HG02588 (cell line): Measurements from ENCODE around the gene DLG1.

Experiments used
- ATAC-seq: cut with Tn5 transposase; IDR thresholded peaks from one replicate; pipeline ENCODE4 v1.9.1; 2021; ENCODE audit warnings: mild to moderate bottlenecking, moderate library complexity; ENCODE audit not compliant: unreplicated experiment

DLG1 gene

DNA sequence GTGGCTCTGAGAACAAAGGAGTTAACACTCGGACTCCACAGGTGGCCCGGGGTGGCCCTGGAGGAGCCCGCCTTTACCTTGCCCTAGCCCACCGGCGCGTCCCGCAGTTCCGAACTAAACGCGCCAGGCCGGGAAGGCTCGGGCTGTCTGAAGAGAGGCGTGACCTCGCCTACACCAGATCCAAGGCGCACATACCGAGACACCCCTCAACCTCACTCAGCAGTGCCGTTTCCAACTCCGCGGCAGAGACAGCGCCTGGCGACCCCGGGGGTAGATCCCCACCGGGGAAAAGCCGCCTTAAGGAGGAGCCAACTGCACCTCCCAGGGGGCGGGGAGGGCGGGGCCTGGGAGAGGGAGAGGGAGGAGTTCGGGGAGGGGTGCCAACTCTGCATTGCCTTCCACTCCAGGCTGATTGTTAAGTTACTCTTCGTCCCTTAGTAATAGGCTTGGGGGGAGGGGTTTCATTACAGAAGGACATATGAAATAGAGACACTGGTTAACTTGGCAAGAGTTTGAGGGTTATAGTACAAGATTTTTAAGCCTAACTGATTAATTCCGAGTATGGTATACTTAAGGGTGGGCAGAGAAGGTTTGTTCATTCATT is at the start of gene DLG1:
Gene DLG1 (minus strand): TSS at position 272 of the 604 bp plus-strand sequence. CDS start 1,408 bp downstream, outside the sequence.
- peak; percentile 48 for ATAC-seq

DNA sequence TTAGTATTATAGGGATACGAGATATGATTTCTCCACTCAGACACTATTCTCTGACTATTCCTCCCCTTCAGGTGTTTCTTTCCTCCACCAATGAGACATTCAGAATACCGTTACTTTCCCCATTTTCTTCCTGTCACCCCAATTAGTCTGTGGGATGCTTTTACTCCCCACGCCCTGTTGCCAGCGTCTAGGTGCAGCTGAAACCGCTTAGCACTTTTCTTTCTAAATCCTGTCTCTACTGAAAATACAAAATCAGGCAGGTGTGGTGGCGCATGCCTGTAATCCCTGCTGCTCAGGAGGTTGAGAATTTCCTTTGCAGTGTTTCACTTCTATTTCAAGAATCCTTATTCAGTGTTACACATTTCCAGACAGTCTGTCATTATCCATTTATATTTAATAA is 49.6 kb upstream of the DLG1 start:
- no peak for ATAC-seq

DNA sequence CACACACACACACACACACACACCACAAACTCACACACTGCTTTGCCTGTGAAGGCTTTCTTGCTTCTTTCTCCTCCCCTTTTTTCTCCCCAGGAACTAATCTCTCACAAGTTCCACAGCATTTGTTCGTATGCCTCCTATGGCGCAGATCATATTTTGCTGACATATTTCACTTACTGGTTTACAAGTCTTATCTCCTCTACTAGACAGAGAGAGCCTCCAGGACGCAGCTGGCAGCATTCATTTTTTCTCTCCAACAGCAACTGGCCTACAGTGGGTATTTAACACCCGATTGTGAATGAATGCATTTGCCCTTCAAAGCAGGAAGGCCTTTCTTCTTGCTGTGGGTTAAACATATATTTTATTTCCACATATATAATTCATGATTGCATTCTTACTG is 47.0 kb upstream of the DLG1 start:
- no peak for ATAC-seq

DNA sequence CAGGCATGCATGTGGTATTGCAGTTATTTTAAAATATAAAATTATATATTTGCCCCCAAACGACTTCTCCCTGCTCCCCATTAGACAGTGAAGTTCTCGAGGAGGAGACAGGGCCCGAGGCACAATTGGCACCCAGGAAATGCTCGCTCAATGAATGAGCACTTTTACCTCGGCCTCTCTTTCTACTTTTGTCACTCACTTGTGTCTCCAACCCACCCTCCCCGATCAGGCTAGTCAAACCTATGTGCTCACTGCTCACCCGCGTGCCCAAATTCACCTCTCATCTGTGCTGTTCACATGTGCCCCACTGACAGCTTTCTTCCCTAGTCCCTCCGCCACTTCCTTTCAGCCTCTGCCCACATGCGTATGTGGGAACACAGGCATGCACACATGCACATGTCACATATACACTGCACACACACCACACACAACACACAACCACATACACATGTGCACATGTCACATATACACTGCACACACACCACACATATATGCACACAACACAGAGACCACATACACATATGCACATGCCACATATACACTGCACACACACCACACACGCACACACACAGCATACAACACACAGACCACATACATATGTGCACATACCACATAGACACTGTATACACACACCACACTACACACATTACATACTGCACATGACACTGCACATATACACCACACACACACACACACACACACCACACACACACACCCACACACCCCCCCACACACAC is 46.3 kb upstream of the DLG1 start:
- ATAC-seq, result no peak

DNA sequence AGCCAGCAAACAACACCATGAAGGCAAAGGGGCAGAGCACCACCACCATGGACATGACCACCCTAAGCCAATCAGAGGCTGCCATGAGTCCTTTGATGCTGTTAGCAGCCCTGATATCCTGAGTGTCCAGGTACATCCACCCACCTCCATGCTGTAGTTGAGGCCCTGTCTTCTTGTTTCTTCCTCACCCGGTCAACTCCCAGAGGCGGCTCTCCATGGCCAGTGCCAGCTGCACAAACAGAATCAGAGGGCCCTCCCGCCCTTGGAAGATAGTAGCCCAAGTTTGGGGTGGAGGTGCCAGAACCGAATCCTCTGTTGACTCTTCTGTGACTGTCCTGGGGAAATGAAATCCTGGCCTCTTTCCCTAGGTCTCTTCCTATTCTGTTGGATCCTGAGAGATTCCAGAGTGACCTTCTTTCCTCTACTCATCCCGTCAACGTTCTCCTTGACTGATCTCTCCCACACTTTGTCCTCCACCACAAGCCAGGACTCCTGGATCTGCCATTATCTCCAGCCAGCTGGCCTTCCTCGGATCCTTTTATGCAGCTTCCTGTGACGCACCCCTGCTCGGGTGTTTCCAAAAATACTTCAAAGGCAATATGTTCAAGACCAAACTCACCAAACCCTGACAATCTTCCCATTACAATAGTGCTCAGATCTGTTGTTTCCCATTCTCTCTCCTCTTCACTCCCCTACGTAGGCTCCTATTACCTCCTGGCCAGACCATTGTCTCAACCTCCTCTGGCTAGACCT is 45.4 kb upstream of the DLG1 start:
- no peak for ATAC-seq

DNA sequence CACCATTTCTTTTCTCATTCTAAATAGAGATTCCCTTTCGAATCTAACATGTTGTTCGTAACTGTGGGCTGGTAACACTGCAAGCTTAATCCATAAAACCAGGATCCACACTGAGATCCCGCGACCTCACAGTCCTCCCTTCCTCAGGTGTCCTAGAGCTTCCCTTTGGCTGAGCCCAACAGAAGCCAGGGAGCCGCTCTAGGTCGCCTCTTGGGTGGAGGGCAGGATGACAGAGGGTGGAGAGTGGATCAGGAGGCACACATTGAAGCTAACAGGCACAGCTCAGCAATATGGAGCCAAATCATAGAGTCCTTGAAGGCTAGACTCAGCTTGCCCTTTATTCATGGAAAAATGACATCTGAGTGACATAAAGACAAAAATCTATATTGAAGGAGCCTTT is 44.7 kb upstream of the DLG1 start:
- no peak for ATAC-seq

DNA sequence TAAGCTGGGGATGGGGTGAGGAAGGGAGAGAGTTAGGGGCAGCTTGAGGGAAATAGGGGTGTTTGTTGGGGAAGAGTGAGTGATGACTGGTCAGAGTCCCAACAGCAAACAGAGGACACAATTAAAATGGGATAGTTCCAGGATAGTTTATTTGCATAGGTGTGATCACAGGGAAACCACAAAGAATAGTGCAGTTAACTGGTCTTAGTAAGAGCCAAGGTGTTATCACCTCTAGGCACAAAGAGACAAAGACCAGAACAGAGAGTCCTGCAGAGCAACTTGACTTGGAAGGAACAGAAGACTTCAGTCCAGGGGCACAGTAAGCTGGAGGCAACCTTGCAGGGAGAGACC is 42.1 kb upstream of the DLG1 start:
- no peak for ATAC-seq

DNA sequence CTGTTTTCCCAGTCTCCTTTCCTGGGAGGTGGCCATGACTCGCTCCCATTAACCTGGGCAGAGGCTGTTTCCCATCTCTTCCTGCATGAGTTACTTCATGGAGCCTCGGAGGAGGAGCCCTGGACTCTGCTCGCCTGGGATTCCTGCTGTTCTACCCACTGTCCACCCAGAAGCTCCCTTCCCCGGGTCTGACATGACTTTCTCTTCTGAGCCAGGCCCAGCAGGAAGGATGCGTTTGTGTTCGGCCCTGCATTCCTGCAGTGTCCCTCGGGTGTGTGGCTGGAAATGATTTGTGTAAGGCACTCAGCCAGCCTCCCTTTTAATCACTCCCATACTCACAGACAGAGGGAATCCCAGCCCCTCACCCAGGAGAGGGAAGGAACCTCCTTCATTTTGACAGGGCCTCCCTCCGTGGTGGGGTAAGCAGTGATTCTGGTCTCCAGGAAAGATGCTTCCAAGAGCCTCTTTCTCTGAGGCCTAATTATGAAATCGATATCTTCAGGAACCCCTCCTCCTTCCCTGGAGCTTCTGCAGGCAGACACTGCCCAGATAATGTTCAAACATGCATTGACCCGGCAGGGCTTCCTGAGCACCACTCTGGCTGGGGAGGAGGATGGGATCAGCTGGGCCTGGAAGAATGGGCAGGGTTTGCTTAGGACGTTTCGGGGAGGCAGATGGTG is 41.6 kb upstream of the DLG1 start:
- ATAC-seq, result no peak

DNA sequence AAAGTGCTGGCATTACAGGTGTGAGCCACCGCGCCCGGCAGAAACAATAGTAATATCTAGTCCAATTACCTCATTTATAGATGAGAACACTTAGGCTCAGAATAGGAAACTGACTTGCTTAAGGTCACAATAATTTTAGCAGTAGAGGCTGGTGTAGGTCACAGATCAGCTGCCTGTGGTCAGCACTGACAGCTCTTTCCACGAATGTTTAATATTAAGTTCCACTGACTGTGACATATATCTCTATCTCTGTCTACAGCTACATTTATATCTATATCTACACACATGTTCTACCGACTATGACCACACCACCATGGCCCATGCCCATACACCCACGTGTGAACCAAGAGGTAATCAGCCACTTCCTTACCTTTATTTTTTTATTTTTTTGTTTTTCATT is 40.2 kb upstream of the DLG1 start:
- no peak for ATAC-seq

DNA sequence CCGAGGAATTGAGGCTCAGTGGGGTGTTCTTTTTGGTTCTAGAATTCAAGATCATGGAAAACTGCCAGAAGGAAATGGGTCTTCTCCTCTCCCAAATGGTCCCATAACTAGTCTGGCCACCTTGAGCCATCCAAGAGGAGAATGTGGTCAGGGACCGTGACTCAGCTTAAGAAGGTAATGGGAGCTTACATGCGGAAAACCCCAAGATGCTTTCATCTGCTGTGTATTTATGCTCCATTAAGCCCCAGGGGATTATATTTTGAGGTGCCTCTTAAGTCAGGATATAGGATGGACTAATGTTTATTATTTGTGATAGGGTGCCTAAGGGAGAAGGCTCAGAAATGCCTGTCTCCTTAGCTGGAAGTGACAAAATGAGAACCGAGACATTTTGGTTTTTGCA is 39.2 kb upstream of the DLG1 start:
- no peak for ATAC-seq

DNA sequence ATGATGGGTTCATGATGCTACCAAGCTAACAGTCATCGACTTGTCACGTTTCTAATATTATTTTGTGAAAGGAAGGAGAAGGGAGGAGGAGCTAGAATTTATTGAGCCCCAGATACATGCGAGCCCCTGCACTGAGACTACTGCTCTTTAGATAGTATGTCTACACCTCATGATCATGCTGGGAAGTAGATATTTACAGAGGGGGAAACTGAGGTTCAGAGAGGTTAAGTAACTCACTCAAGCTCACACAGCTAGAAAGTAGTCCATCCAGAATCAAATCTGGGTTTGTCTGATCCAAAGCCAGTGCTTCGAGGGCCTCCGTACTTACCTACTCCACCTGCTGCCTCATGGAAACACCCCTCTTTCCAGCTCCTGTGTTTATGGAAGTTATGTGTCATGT is 38.8 kb upstream of the DLG1 start:
- no peak for ATAC-seq

DNA sequence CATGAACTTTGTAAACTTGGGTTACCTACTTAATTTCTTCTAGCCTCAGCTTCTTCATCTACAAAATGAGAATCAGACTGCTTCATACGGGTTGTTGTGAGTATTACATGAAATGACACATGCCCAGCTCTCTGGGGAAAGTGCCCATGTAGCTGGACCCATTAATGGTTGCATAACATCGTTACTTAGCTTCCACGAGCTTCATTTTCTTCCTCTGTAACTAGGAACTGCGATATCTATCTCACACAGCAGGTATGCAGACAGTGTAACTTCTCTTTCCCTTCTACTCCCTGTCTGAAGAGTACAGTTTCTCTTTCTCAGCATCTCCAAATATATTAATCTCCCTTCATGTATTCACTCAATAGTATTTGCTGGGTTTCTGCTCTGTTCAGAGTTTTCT is 37.9 kb upstream of the DLG1 start:
- no peak for ATAC-seq

DNA sequence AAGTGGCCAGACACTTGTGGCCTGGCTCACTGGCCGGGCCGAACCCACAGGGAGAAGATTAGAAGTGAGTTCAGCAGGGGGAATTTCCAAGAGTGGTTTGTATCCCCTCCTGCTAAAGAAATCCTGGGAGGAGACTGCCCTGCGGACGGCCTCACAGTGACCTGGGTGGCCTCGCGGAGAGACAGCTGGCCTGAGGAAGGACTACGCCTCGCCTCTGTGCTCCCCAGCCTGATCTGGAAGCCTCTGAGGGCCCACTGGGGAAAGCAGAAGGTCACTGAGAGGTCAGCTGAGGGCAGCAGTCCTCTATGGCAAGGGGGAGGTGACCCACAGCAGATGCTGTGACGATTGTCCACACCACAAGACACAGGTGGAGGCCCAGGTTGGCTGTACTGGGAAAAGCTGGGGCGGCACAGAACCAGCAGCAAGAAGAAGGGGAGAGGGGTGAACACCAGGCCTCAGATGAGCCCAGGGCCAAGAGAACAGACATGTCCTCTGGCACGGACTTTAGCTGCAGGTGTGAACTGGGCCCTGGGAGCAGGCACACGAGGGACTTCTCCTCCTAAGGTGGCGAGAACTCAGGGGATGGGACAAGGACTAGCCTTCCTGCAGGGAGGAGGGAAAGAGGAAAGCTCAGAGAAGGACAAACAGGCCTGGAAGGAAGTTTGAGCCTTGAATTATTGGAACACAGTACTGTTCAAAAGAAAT is 37.2 kb upstream of the DLG1 start:
- no peak for ATAC-seq

DNA sequence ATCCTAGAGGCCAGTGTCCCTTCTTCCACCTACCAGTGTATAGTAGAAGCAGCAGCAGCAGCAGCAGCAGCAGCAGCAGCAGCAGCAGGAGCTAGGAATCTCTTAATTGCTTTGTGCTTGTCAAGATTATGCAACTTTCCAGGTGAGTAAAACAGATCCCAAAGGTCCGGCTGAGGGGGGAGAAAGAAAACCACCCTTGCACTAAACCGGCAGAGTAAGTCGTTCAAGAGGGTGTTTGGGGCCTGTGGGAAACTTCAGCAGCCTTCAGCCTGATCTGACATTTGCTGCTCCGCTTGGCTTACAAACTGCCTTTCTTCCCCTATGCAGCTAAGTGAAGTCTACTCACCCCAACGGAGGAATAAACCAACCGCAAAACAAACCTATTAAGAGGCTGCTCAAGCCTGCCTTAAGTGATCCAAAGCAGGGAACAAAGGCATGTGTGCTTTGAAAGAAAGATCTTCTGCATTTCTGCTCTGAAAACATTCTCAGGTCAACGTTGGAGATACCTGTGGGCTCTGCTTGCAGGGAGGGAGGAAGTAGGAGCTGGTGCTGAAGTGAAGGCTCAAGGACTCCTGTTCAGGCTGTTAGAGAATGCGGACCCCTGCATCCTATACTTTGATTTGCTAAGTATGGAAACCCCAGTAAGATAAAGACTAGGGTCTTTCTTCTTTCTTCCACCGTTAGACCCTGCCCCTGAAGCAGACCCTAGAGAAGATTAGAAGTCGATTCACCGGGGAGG is 35.7 kb upstream of the DLG1 start:
- no peak for ATAC-seq

DNA sequence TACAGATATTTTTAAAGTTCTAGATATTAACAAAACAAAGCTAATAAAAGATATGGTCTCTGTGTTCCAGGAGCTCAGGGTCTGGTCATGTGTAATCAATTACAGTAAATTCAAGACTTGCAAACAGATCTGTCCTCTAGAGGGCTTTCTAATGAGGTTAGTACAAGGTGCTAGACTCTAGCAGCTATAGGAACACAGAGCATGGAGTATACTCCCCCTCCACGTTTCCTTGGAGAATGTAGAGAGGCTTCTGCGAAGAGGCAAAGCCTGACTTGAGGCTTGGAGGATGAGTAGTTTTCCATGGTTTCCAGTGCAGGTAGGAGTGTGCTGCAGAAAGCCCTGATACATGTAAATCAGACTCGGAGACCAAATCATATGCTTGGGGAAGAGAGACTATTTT is 32.7 kb upstream of the DLG1 start:
- no peak for ATAC-seq

DNA sequence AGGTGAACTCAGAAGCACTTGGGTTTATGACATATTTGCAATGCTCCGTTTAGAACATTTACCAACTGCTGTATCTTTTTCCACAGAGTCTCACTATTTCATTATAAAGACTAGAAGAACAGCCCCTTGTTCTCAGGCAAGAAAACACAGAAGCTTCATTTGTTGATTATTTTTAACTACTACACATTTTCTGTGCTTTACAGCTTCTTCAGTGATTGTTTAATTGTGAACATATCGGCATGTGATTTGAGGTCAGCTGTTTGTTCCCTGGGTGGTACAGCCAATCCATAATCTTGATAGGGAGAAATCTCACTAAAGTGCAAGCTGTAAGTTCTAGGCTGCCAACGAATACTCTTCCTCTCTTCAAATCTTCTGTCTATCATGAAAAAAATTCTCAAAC is 31.0 kb upstream of the DLG1 start:
- no peak for ATAC-seq

DNA sequence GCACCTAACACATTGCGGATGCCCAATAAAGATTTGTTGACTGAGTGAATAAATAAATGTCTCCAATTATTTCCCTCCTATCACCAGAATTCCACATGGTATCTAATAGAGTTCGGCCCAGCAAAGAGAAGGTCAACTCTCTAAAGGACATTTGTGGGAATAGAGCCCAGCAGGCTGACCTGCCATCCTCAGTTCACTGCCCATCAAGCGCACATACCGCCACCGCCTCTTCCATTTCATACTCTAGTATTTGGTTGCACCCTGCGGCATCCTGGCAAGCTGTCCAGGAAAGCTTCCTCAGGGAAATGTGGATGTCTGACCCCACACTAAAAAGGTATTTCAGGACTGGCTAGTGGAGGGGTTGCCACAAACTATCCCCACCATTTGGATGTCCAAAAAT is 29.8 kb upstream of the DLG1 start:
- no peak for ATAC-seq

DNA sequence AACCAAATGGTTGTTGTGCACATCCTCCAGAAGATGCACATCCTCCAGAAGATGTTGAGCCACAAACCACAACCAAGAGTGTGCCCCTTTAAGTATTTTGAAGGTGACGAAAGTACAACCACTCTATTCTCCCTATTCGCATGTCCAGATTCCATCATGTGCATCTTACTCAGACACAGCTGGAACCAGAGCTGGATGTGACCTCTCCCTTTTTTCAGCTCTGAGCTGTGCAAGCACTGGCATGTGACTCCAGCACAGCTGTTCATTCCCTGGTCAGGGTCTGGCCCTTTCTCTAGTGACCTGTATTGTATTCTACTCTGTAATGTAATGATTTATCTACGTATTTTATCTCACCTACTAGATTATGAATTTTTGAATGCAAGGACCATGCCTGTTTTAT is 29.3 kb upstream of the DLG1 start:
- no peak for ATAC-seq

DNA sequence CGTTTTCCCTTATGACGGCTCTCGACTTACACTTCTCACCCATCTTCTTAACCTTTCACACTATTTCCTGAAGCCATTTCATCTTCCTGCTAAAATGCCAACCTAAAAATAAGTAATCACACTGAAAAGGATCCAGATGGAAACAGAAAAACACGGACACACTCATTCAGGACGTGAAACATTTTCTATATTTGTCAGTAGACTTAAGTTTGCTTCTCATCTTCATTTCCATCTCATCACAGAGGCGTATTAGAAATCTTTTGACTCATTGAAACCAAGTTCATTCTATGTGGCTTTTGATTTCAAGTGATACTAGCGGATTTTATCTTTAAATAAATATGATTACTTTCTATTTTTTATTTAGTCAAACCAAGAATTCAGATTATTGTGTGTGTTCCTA is 27.4 kb upstream of the DLG1 start:
- ATAC-seq, result no peak

DNA sequence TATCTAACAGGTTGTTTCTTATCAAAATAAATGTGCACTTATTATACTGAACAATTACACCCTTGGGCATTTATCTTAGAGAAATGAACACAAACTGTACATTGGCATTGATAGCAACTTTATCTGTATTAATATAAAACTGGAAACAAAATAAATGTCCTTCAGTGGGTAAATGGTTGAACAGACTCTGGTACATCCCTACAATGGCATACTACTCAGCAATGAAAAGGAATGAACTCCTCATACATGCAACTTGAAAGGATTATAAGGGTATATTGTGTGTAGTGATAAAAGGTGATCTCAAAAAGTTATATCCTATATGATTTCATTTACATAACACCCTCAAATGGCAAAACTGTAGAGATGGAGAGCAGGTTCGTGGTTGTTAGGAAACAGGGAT is 23.7 kb upstream of the DLG1 start:
- no peak for ATAC-seq
